Measurements from ENCODE around the gene GRIPAP1.

DNA sequence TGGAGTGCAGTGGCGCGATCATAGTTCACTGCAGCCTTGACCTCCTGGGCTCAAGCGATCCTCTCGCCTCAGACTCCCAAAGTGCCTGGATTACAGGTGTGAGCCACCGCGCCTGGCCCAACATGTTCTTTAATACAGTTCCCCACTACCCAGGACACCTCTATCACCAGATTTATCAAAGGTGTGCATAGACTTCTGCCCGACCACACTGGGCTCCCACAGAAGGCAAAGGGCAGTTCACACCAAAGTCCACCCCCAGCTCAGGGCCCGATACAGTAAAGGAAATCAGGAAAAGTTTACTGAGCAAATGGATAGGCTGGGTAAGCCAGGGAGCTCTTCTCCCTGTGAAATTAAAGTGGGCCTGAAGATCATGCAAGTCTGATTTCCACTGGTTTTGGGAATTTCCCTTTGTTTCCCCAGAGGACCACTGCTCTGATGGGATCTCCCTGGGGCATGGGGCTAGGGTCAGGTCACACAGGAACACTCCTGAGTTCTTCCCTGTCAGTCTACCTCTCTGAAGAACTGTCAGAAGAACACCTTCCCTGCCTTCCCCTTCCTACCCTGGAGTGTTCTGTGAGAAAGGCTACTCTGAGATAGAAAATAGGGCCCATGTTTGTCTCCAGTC is 65.5 kb downstream of the GRIPAP1 start:
- TF ChIP-seq POLR2AphosphoS5 (IDR thresholded peaks at IDR 0.05; ENCODE audit: insufficient read depth, low read depth, low read length) (no peak), POLR2A (IDR thresholded peaks at IDR 0.05; ENCODE audit: low read depth, low read length) (no peak), GATA2 (IDR thresholded peaks at IDR 0.05; ENCODE audit: insufficient read depth, insufficient read length, low read depth, low read length) (no peak), MAX (IDR thresholded peaks at IDR 0.05; ENCODE audit: insufficient read depth, insufficient read length) (no peak), EZH2 (IDR thresholded peaks at IDR 0.05; ENCODE audit: borderline replicate concordance, low read depth, low read length, severe bottlenecking) (no peak)
- TF ChIP-seq, protein P1, sequence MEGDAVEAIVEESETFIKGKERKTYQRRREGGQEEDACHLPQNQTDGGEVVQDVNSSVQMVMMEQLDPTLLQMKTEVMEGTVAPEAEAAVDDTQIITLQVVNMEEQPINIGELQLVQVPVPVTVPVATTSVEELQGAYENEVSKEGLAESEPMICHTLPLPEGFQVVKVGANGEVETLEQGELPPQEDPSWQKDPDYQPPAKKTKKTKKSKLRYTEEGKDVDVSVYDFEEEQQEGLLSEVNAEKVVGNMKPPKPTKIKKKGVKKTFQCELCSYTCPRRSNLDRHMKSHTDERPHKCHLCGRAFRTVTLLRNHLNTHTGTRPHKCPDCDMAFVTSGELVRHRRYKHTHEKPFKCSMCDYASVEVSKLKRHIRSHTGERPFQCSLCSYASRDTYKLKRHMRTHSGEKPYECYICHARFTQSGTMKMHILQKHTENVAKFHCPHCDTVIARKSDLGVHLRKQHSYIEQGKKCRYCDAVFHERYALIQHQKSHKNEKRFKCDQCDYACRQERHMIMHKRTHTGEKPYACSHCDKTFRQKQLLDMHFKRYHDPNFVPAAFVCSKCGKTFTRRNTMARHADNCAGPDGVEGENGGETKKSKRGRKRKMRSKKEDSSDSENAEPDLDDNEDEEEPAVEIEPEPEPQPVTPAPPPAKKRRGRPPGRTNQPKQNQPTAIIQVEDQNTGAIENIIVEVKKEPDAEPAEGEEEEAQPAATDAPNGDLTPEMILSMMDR (IDR thresholded peaks at IDR 0.05; ENCODE audit: extremely low read depth in 1 of 2, insufficient read depth in 1 of 2, low read depth in 1 of 2, low read length in 2 of 2): no peak

Measured in endothelial cell of umbilical vein (primary cell).